ENCODE results near the gene DGKI. TPM values are rescaled to one million over a fixed set of nuclear protein-coding genes. Genes with fewer than 3 reads are reported as not detected.

DGKI gene
- total and polyA plus RNA-seq, 2 experiments from 2014 or later, result 0.16 to 1.0 TPM

GRCh38 chr7:137670222-137671064 is 176.3 kb downstream of the DGKI start:
- peaks cover 32% of the 10 kb centered on the region for H3K4me1 ChIP-seq (ENCODE audit: insufficient read depth)
- Mint-ChIP-seq H3K27me3 (ENCODE audit: insufficient read depth, low read depth, poor library complexity) (no peaks in the 10 kb centered on the region), H3K27ac (no peak overlapping the region), H3K4me1 (peaks cover 26% of the 10 kb centered on the region), H3K36me3 (ENCODE audit: low read depth) (no peaks in the 10 kb centered on the region), H3K9me3 (no peaks in the 10 kb centered on the region), H3K4me3 (no peak overlapping the region)
- no peaks in the 10 kb centered on the region for H3K79me2 ChIP-seq (replicated peaks; ENCODE audit: insufficient read depth)
- H3K27ac ChIP-seq (ENCODE audit: low read depth), result no peak overlapping the region
- DNase-seq (ENCODE audit: low spot score), result no peak
- no peak for ATAC-seq
- peaks cover 8% of the 10 kb centered on the region; the same call in 1 of the 2 replicates for H3F3A ChIP-seq (replicated peaks; ENCODE audit: low read depth)
- no peak overlapping the region for H3K4me3 ChIP-seq
- no peak overlapping the region for H3K4me2 ChIP-seq
- H3K27me3 ChIP-seq (ENCODE audit: insufficient read depth), result no peaks in the 10 kb centered on the region
- 0 out of 2 replicates have a peak, but pooled peaks cover 3% of the 10 kb centered on the region for H3K9me2 ChIP-seq (ENCODE audit: insufficient read depth)
- no peaks in the 10 kb centered on the region for H4K20me1 ChIP-seq (replicated peaks; ENCODE audit: insufficient read depth)
- no peak overlapping the region for H2AFZ ChIP-seq
- no peaks in the 10 kb centered on the region for H3K36me3 ChIP-seq (ENCODE audit: insufficient read depth)
- no peak for TF ChIP-seq JUNB (IDR thresholded peaks at IDR 0.05; ENCODE audit: unreplicated experiment)
- no peak for TF ChIP-seq ZNF462 (CRISPR knock-in tag; IDR thresholded peaks at IDR 0.05)
- TF ChIP-seq, protein P1, sequence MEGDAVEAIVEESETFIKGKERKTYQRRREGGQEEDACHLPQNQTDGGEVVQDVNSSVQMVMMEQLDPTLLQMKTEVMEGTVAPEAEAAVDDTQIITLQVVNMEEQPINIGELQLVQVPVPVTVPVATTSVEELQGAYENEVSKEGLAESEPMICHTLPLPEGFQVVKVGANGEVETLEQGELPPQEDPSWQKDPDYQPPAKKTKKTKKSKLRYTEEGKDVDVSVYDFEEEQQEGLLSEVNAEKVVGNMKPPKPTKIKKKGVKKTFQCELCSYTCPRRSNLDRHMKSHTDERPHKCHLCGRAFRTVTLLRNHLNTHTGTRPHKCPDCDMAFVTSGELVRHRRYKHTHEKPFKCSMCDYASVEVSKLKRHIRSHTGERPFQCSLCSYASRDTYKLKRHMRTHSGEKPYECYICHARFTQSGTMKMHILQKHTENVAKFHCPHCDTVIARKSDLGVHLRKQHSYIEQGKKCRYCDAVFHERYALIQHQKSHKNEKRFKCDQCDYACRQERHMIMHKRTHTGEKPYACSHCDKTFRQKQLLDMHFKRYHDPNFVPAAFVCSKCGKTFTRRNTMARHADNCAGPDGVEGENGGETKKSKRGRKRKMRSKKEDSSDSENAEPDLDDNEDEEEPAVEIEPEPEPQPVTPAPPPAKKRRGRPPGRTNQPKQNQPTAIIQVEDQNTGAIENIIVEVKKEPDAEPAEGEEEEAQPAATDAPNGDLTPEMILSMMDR (conservative IDR thresholded peaks at IDR 0.05; ENCODE audit: low read depth in 2 of 2), result no peak
- TF ChIP-seq CREB1 (CRISPR knock-in tag; IDR thresholded peaks at IDR 0.05; ENCODE audit: low read depth), result no peak
- no peak for TF ChIP-seq EZH2 (IDR thresholded peaks at IDR 0.05; ENCODE audit: low read depth, unreplicated experiment)
- TF ChIP-seq ZNF114 (CRISPR knock-in tag; IDR thresholded peaks at IDR 0.05), result no peak

Data from GM23338 (cell line).